Measurements from ENCODE around the gene PON1.

PON1 gene

DNA sequence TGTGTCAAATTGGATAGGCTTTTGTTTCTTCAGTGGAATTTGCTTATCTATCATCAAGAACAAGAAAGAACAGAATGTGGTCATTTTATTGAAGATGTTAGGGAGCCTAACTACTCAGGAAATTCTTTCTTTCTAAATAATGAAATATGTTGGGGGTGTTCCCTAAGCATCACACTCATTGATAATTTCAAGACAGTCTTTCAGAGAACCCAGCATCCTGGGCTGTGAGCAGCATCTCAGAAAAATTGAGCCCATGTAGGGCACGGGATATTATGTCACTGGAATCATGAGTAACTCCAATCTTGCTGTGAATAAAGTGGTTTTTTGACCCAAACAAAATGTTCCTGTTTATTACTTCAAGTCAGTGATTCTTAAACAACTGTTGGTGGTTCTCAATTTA lies 27.3 kb downstream of the PON1 start (continued):
- TF ChIP-seq, protein P1, sequence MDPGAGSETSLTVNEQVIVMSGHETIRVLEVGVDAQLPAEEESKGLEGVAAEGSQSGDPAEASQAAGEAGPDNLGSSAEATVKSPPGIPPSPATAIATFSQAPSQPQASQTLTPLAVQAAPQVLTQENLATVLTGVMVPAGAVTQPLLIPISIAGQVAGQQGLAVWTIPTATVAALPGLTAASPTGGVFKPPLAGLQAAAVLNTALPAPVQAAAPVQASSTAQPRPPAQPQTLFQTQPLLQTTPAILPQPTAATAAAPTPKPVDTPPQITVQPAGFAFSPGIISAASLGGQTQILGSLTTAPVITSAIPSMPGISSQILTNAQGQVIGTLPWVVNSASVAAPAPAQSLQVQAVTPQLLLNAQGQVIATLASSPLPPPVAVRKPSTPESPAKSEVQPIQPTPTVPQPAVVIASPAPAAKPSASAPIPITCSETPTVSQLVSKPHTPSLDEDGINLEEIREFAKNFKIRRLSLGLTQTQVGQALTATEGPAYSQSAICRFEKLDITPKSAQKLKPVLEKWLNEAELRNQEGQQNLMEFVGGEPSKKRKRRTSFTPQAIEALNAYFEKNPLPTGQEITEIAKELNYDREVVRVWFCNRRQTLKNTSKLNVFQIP (CRISPR knock-in tag; IDR thresholded peaks at IDR 0.05; ENCODE audit: borderline replicate concordance, low read depth) = no peak
- TF ChIP-seq ZNF565 (CRISPR knock-in tag; conservative IDR thresholded peaks at IDR 0.05; ENCODE audit: low read depth) = no peak
- no peak for TF ChIP-seq CSDC2 (CRISPR knock-in tag; IDR thresholded peaks at IDR 0.05)
- TF ChIP-seq, protein P2, sequence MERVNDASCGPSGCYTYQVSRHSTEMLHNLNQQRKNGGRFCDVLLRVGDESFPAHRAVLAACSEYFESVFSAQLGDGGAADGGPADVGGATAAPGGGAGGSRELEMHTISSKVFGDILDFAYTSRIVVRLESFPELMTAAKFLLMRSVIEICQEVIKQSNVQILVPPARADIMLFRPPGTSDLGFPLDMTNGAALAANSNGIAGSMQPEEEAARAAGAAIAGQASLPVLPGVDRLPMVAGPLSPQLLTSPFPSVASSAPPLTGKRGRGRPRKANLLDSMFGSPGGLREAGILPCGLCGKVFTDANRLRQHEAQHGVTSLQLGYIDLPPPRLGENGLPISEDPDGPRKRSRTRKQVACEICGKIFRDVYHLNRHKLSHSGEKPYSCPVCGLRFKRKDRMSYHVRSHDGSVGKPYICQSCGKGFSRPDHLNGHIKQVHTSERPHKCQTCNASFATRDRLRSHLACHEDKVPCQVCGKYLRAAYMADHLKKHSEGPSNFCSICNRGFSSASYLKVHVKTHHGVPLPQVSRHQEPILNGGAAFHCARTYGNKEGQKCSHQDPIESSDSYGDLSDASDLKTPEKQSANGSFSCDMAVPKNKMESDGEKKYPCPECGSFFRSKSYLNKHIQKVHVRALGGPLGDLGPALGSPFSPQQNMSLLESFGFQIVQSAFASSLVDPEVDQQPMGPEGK (CRISPR knock-in tag; IDR thresholded peaks at IDR 0.05; ENCODE audit: borderline replicate concordance) = no peak

DNA sequence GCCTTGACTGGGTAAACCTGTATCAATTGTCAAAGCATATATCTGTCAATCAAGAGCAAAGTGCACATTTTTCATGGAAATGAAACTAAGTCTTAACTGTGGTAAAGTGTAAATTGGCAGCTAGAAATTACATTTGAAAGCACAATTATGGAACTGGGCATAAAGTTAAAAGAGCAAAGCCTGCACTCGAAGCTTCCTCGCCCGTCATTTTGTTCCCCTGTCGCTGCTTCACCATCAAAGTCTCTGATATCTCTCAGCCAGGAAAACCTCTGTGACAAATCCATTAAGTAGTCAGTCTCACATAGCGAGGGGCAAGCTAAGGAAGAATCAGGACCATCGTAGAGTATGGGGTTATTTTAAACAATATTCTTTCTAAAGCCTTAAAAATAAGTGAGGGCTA lies 27.9 kb downstream of the PON1 start:
- TF ChIP-seq, protein P2 (CRISPR knock-in tag; IDR thresholded peaks at IDR 0.05; ENCODE audit: borderline replicate concordance) = no peak
- ATAC-seq = no peak

DNA sequence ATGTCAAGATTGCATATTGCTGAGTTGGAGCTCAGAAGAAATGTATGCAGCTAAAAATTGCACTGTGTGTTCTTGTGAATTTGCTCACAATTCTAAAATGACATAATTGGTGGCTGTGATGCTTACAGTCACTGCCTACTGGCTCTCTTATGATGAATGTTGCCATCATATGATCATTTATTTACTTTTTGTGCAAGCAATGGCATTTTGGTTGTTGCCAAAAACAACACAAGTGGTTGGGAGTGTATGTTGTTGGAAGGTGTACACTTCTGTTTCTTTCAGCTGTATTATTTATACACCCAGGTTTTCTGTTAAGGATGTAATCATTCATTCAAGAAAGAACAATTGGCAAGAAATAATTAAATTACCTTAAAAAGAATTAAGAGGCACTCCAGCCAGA lies 28.9 kb downstream of the PON1 start:
- TF ChIP-seq, protein P1 (CRISPR knock-in tag; IDR thresholded peaks at IDR 0.05; ENCODE audit: borderline replicate concordance, low read depth) = no peak
- TF ChIP-seq PPARA (CRISPR knock-in tag; IDR thresholded peaks at IDR 0.05; ENCODE audit: borderline replicate concordance) = no peak
- TF ChIP-seq TCF4 (CRISPR knock-in tag; IDR thresholded peaks at IDR 0.05; ENCODE audit: borderline replicate concordance) = no peak
- TF ChIP-seq, protein P3, sequence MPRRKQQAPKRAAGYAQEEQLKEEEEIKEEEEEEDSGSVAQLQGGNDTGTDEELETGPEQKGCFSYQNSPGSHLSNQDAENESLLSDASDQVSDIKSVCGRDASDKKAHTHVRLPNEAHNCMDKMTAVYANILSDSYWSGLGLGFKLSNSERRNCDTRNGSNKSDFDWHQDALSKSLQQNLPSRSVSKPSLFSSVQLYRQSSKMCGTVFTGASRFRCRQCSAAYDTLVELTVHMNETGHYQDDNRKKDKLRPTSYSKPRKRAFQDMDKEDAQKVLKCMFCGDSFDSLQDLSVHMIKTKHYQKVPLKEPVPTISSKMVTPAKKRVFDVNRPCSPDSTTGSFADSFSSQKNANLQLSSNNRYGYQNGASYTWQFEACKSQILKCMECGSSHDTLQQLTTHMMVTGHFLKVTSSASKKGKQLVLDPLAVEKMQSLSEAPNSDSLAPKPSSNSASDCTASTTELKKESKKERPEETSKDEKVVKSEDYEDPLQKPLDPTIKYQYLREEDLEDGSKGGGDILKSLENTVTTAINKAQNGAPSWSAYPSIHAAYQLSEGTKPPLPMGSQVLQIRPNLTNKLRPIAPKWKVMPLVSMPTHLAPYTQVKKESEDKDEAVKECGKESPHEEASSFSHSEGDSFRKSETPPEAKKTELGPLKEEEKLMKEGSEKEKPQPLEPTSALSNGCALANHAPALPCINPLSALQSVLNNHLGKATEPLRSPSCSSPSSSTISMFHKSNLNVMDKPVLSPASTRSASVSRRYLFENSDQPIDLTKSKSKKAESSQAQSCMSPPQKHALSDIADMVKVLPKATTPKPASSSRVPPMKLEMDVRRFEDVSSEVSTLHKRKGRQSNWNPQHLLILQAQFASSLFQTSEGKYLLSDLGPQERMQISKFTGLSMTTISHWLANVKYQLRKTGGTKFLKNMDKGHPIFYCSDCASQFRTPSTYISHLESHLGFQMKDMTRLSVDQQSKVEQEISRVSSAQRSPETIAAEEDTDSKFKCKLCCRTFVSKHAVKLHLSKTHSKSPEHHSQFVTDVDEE (CRISPR knock-in tag; IDR thresholded peaks at IDR 0.05) = no peak
- no peak for TF ChIP-seq ZC3H10 (CRISPR knock-in tag; IDR thresholded peaks at IDR 0.05)
- no peak for TF ChIP-seq GLIS3 (CRISPR knock-in tag; IDR thresholded peaks at IDR 0.05)
- TF ChIP-seq ESRRG (CRISPR knock-in tag; IDR thresholded peaks at IDR 0.05) = no peak
- TF ChIP-seq ZNF565 (CRISPR knock-in tag; conservative IDR thresholded peaks at IDR 0.05; ENCODE audit: low read depth) = no peak
- ATAC-seq = no peak

DNA sequence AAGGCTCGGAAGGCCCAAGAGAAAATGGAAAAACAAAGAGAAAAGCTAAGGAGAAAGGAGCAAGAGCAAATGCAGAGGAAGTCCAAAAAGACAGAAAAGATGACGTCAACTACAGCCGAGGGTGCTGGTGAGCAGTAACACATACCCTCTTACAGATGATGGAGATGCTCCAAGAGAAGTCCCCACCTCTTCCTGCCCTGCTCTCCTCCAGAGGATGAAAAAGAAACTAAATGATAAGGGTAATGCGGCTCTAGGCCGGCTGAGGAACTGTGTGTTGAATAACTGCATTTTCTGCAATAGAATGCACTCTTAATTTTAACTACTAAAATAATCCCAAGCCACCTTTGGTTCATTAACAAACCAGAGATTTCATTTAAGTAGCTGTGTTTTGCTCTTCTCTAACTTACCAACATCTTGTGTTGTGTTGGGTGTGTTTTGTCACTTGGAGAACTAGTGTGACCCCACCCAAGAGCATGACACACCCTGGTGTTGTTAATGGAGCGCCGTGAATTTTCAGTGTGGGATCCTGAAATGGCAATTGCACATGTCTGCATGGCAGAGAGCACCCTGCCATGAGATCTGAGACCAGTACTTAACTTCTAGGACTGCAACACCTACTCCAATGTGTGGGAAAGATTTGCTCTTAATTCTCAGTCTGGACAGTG lies 34.0 kb downstream of the PON1 start:
- ATAC-seq = no peak
- TF ChIP-seq, protein P4, sequence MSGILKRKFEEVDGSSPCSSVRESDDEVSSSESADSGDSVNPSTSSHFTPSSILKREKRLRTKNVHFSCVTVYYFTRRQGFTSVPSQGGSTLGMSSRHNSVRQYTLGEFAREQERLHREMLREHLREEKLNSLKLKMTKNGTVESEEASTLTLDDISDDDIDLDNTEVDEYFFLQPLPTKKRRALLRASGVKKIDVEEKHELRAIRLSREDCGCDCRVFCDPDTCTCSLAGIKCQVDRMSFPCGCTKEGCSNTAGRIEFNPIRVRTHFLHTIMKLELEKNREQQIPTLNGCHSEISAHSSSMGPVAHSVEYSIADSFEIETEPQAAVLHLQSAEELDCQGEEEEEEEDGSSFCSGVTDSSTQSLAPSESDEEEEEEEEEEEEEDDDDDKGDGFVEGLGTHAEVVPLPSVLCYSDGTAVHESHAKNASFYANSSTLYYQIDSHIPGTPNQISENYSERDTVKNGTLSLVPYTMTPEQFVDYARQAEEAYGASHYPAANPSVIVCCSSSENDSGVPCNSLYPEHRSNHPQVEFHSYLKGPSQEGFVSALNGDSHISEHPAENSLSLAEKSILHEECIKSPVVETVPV (CRISPR knock-in tag; IDR thresholded peaks at IDR 0.05) = no peak
- TF ChIP-seq BACH2 (CRISPR knock-in tag; IDR thresholded peaks at IDR 0.05; ENCODE audit: borderline replicate concordance) = no peak
- TF ChIP-seq RARB (CRISPR knock-in tag; IDR thresholded peaks at IDR 0.05) = no peak
- TF ChIP-seq ZFP30 (CRISPR knock-in tag; IDR thresholded peaks at IDR 0.05) = no peak
- no peak for TF ChIP-seq ARNTL (CRISPR knock-in tag; IDR thresholded peaks at IDR 0.05; ENCODE audit: borderline replicate concordance, low read depth)
- no peak for TF ChIP-seq ZNF8 (CRISPR knock-in tag; IDR thresholded peaks at IDR 0.05)
- no peak for TF ChIP-seq ESRRG (CRISPR knock-in tag; IDR thresholded peaks at IDR 0.05)
- no peak for TF ChIP-seq SNAI2 (CRISPR knock-in tag; IDR thresholded peaks at IDR 0.05)
- no peak for TF ChIP-seq PPARA (CRISPR knock-in tag; IDR thresholded peaks at IDR 0.05; ENCODE audit: borderline replicate concordance)
- no peak for TF ChIP-seq TCF4 (CRISPR knock-in tag; IDR thresholded peaks at IDR 0.05; ENCODE audit: borderline replicate concordance)
- TF ChIP-seq, protein P1 (CRISPR knock-in tag; IDR thresholded peaks at IDR 0.05; ENCODE audit: borderline replicate concordance, low read depth) = no peak
- no peak for TF ChIP-seq TOX (CRISPR knock-in tag; IDR thresholded peaks at IDR 0.05; ENCODE audit: borderline replicate concordance)
- TF ChIP-seq, protein P2 (CRISPR knock-in tag; IDR thresholded peaks at IDR 0.05; ENCODE audit: borderline replicate concordance) = no peak

Data from SK-N-SH treated with all-trans-retinoic acid at 6 μM for 48 hours (cell line).